Adipocyte (in vitro differentiated cells): ENCODE data around the gene MROH2A.

Experiments
- DNase-seq: peaks from one replicate; pipeline ENCODE4 v3.0.0-alpha.2; 2015; ENCODE audit warnings: low read depth
- H3K27me3 ChIP-seq: replicated peaks from 2 replicates; pipeline ENCODE4 v1.7.0; 2013; ENCODE audit warnings: mild to moderate bottlenecking, low read length, moderate library complexity; ENCODE audit not compliant: control insufficient read depth, insufficient read depth
- H3K36me3 ChIP-seq: 2 replicates; pipeline ENCODE4 v1.7.0; 2013; ENCODE audit warnings: low read length, mild to moderate bottlenecking, moderate library complexity; ENCODE audit not compliant: control insufficient read depth, insufficient read depth, severe bottlenecking
- H3K4me1 ChIP-seq: 2 replicates; pipeline ENCODE4 v1.7.0; 2013; ENCODE audit warnings: mild to moderate bottlenecking, low read length, moderate library complexity; ENCODE audit not compliant: control insufficient read depth, insufficient read depth
- H3K4me3 ChIP-seq: 2 replicates; pipeline ENCODE4 v1.7.0; 2013; ENCODE audit warnings: mild to moderate bottlenecking, low read length, moderate library complexity
- H3K9ac ChIP-seq: 2 replicates; pipeline ENCODE4 v1.7.0; 2013; ENCODE audit warnings: mild to moderate bottlenecking, low read length, moderate library complexity
- H3K9me3 ChIP-seq: 2 replicates; pipeline ENCODE4 v1.7.0; 2013; ENCODE audit warnings: mild to moderate bottlenecking, low read length, moderate library complexity; ENCODE audit not compliant: control insufficient read depth

The MROH2A gene

DNA sequence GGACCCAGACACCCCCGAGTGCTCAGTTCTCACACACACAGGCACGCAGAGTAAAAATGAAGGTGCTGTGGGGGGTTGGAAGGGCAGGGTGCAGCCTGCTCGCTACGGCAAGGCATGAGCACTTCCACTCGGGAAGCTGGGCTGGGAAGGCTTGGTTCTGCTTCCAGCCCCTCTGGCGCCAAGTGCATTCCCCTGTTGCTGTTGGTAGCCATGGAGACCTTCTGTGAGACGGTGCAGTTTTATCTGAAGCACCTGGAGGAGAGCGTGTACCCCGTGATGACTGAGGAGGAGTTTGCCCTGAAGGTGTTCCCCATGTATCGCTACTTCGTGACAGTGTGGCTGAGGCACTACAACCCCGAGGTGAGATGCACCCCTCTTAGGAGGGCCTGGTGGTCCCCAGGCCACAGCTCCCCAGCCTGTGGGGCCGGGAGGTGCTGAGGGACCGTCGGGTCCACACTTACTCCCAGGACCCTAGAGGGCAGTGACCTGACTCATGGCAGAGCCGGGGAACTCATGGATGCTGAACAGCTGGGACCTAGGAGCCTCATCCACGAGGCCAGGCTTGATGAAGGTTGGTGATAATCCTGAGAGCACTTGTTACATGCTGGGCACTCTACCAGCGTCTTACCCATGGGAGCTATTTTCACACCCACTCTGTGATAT, 15.5 kb downstream of the MROH2A start:
- H3K27me3 ChIP-seq: peaks cover 16% of the 10 kb centered on the region
- H3K4me3 ChIP-seq: no peak overlapping the region
- H3K4me1 ChIP-seq: no peaks in the 10 kb centered on the region
- no peak overlapping the region for H3K9ac ChIP-seq
- DNase-seq: no peak
- no peaks in the 10 kb centered on the region for H3K9me3 ChIP-seq
- no peaks in the 10 kb centered on the region for H3K36me3 ChIP-seq

DNA sequence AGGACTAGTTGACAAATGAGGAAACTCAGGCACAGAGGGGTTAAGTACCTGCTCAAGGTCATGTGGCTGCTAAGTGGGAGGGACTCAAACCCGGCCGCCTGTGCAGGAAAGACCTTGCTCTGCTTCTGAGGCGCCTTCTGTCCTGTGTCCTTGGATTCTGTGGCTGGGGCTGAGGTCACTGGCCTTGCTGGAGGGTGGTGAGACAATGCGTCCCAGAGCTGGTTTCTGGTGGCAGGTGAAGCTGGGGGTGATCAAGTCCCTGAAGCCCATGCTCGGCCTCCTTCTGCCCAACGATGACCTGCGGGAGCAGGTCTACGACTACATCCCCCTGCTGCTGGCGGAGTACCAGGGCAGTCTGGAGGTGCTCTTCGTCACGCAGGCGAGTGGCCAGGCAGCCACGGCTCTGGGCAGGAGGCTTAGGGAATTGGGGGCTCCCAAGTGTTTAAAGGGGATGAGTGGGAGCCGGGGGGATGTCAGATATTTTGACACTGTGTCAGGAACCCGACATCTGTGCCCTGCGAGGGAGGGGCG, 16.1 kb downstream of the MROH2A start:
- Histone ChIP-seq H3K36me3 (no peaks in the 10 kb centered on the region), H3K4me3 (no peak overlapping the region), H3K4me1 (no peaks in the 10 kb centered on the region), H3K9ac (no peak overlapping the region), H3K27me3 (peaks cover 22% of the 10 kb centered on the region), H3K9me3 (no peaks in the 10 kb centered on the region)
- no peak for DNase-seq

DNA sequence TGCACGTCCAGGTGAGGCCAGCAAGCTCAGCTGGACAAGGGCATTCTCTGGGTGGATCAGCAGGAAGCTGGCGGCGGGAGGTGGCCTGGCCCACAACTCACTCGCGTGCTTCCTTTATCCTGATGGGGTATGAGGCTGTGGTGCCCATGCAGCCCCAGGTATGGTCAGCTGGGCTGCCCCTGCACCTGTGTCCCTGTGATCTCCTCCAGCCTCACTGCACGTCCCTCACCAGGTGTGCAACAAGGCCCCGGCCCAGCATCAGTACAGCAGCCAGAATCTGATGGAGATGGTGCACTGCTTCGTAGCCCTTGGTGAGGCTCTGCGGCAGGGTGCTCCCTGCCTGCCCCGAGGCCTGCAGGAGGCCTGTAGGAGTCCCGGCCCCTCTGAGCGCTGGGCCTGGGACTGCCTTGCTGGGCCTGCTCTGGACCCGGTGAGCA, 17.6 kb downstream of the MROH2A start:
- no peak for DNase-seq
- H3K4me1 ChIP-seq: no peaks in the 10 kb centered on the region
- H3K27me3 ChIP-seq: peaks cover 27% of the 10 kb centered on the region
- H3K4me3 ChIP-seq: no peak overlapping the region
- H3K9ac ChIP-seq: no peak overlapping the region
- no peaks in the 10 kb centered on the region for H3K9me3 ChIP-seq
- no peaks in the 10 kb centered on the region for H3K36me3 ChIP-seq

DNA sequence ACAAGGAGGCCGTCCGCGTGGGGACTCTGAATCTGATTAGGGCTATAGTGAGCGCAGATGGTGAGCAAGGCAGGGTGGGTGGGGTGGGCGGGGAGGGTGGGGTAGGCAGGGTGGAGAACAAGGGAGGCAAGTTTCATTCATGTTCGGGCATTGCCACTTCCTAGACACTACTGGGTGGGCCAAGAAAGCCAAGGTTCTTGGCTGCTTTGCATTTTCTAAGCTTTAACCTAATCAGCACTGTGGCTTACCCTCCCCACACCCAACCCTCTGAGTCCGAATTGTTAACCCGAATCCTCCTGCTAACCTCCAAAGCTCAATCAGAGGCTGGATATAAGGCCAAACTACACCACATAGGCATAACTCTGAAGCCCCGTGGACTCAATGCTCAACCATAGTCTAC, 18.1 kb downstream of the MROH2A start:
- DNase-seq: no peak
- Histone ChIP-seq H3K27me3 (peaks cover 27% of the 10 kb centered on the region), H3K9me3 (no peaks in the 10 kb centered on the region), H3K9ac (no peak overlapping the region), H3K4me1 (no peaks in the 10 kb centered on the region), H3K4me3 (no peak overlapping the region), H3K36me3 (no peaks in the 10 kb centered on the region)

DNA sequence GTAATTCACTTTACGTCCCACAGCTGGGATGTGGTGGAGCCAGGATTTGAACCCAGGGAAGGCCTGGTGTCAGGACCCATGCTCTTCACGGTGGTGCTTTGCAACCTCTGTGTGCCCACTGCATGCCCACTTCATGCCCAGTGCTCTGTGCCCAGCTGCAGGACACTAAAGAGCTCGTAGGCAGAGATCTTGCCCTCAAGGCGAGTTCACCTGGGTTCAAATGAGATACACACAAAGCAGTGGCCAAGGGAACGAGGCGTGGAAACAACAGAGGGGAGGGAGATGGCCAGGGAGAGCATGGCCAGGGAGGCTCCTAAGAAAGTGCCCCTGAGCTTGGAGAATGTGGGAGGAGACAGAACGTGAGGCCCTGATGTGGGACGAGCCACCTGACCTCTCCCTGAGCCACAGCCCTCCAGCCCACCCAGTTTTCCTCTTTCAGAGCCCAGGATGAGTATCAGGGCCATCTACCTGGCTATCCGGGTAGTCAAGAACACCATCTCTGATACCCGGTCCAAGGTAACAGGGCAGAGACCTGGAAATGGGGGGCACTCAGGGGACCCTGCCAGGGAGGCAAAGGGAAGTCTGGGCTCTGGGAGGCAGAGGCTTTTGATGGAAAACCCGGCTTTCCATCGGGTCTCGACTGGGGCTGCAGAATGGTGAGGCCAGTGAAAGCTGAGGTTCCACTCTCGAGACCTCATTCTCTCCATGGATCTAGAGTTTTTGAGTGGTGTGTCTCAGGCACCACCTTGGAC, 20.4 kb downstream of the MROH2A start:
- DNase-seq: no peak
- H3K4me3 ChIP-seq: no peak overlapping the region

DNA sequence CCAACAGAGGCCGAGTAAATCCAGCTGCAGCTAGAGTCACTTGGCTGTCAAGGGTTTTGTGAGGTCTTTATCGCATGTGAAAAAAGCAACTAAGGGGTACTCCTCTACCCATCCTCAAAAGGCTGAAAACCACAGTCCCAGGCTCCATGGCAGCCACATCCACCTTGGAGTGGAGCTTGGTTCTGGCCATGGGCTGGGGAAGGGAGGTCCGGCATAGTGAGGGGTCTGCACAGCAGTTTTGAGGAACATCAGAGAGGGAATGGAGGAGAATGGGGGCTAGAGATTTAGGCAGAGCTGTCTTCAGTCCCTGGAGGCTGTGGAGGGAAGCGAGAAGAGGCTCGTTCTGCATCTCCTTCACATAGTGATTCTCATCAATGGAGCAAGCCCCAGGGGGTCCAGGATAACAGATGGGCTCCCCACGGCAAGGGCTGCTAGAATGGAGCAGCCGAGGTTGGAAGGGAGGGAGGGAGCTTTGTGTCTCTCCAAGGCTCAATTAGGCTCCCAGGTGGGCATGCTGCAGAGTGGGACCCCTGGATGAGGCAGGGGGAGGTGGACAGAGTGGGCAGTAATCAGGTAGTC, 21.0 kb downstream of the MROH2A start:
- Histone ChIP-seq H3K4me1 (no peaks in the 10 kb centered on the region), H3K27me3 (peaks cover 32% of the 10 kb centered on the region), H3K4me3 (no peak overlapping the region), H3K36me3 (no peaks in the 10 kb centered on the region), H3K9ac (no peak overlapping the region), H3K9me3 (no peaks in the 10 kb centered on the region)
- DNase-seq: no peak

More for the DNA sequence above, 20.4 kb downstream of the MROH2A start:
- H3K9me3 ChIP-seq: no peaks in the 10 kb centered on the region
- peaks cover 32% of the 10 kb centered on the region for H3K27me3 ChIP-seq
- no peaks in the 10 kb centered on the region for H3K4me1 ChIP-seq
- H3K9ac ChIP-seq: no peak overlapping the region
- no peaks in the 10 kb centered on the region for H3K36me3 ChIP-seq

DNA sequence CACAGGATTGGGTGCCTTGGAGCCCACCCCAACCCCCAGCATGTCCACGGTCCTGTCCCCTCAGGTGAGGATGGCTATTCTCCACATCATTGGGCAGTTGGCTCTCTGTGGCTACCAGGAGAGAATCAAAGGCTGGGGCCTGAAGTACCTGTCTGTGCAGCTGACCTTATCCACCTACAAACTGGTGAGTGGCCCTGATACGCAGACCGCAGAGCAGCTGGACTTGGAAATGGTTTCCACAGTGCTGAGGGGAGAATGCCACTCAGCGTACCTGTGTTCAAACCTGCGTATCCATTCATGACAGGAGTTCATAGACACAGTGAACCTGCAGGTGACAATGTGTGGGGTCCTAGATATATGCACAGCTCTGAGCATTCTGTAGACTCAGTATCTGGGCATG, 21.6 kb downstream of the MROH2A start:
- H3K27me3 ChIP-seq: peaks cover 32% of the 10 kb centered on the region
- H3K36me3 ChIP-seq: no peaks in the 10 kb centered on the region
- no peak overlapping the region for H3K4me3 ChIP-seq
- no peak overlapping the region for H3K9ac ChIP-seq
- H3K4me1 ChIP-seq: no peaks in the 10 kb centered on the region
- no peaks in the 10 kb centered on the region for H3K9me3 ChIP-seq
- no peak for DNase-seq

DNA sequence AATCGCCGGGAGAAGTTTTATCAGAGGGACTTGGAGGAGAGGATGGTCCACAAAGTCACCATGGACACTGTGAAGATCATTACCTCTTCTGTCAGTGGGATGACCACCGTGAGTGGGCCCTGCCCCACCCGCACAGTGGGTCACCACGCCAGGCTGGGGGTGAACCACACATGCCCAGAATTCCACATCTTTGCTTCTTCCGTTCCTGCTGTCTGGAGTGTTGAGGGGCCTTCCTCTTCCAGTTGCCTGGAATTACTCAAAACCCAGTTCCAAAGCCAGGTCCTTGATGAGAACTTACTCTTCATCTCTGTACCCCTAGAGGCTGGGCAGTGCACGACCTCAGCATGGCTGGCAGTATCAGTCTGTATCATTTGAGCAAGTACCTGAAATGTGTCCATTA, 22.1 kb downstream of the MROH2A start:
- no peak for DNase-seq

DNA sequence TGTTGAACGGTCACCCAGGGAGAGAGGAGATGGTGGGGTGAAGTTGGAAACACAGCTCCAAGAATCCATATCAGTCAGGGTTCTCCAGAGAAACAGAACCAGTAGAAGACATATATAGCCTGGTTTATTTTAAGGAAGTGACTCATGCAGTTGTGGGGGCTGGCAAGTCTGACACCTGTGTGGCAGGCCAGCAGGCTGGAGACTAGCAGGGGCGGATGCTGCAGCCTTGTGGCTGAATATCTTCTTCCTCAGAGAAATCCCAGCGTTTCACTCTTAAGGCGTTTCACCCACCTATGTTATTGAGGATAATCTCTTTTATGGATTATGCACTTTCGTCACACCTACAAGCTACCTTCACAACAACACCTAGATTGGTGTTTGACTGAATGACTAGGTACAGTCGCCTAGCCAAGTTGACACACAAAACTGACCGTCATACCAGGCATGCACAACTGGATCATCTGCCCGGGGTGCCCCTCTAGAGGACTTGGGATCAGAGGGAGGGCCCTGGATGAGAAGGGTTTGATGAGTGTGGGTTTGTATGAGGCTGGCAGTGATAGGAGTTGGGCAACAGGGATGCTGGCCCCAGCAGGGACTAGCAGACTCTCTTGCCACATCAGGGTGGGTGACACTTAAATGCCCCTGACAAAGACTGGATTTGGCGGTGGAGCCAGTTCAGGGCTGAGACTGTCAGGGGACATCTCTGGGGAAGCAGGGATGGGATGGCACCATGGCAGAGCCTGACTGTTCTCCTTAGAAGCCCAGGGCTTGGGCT, 23.4 kb downstream of the MROH2A start:
- no peak overlapping the region for H3K9ac ChIP-seq
- no peaks in the 10 kb centered on the region for H3K4me1 ChIP-seq
- no peak for DNase-seq
- H3K36me3 ChIP-seq: no peaks in the 10 kb centered on the region
- H3K4me3 ChIP-seq: no peak overlapping the region
- peaks cover 4% of the 10 kb centered on the region for H3K9me3 ChIP-seq
- H3K27me3 ChIP-seq: peaks cover 32% of the 10 kb centered on the region

More for the DNA sequence above, 22.1 kb downstream of the MROH2A start:
- no peaks in the 10 kb centered on the region for H3K36me3 ChIP-seq
- no peak overlapping the region for H3K9ac ChIP-seq
- H3K4me1 ChIP-seq: no peaks in the 10 kb centered on the region
- no peak overlapping the region for H3K4me3 ChIP-seq
- H3K27me3 ChIP-seq: peaks cover 32% of the 10 kb centered on the region
- no peaks in the 10 kb centered on the region for H3K9me3 ChIP-seq

DNA sequence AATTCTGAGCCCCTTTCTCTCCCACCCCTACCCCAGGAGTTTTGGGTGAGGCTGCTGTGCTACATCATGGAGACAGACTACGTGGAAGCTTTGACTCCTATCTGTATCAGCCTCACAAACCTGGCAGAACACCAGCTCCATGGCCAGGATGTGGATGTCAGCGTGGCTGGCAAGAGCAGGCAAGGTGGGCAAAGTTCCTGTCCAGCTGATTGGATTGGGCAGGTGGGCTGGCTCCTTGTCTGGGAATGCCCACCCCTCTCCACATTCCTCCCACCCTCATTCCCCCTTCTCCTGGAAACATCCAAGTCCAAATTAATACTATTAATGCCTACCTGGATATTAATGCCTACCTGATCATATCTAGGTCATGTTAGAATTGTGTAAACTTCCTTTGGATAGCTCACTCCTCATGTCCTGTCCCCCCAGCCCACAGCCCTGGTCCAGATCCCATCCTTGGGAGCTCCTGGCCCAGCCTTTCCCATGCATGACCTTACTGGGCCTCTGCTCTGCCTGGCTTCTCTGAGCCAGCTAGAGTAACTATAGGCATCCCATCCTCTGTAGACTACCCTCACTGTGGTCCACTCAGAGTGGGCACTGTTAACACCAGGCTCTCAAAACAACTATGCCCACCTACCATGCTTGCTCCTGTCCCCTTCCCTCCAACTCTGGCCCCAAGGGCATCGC, 24.1 kb downstream of the MROH2A start:
- H3K4me3 ChIP-seq: no peak overlapping the region
- peaks cover 32% of the 10 kb centered on the region for H3K27me3 ChIP-seq
- DNase-seq: no peak

More for the DNA sequence above, 24.1 kb downstream of the MROH2A start:
- Histone ChIP-seq H3K9ac (no peak overlapping the region), H3K36me3 (no peaks in the 10 kb centered on the region), H3K9me3 (peaks cover 4% of the 10 kb centered on the region), H3K4me1 (no peaks in the 10 kb centered on the region)
